DOHH2 (cell line): Measurements from ENCODE around the gene LGR6.

Source experiments
- H3F3A ChIP-seq: fragments of 200-600 bp; sonication (generic), shearing (Covaris generic); 2 replicates; pipeline ENCODE4 v1.6.0; 2016; ENCODE audit warnings: antibody characterized with exemption, mild to moderate bottlenecking; ENCODE audit not compliant: control insufficient read depth, insufficient read depth
- H3K27ac ChIP-seq: fragments of 200-600 bp; sonication (generic); 2 replicates; pipeline ENCODE4 v1.5.1; 2014; ENCODE audit warnings: low read depth, mild to moderate bottlenecking, low read length, moderate library complexity
- H3K27me3 ChIP-seq: fragments of 200-600 bp; sonication (generic); 2 replicates; pipeline ENCODE4 v1.6.1; 2014; ENCODE audit warnings: mild to moderate bottlenecking, low read length, mixed read lengths; ENCODE audit not compliant: control insufficient read depth
- H3K36me3 ChIP-seq: fragments of 200-600 bp; sonication (generic); 2 replicates; pipeline ENCODE4 v1.6.1; 2014; ENCODE audit warnings: mild to moderate bottlenecking, low read length, moderate library complexity, mixed read lengths; ENCODE audit not compliant: control insufficient read depth
- H3K4me1 ChIP-seq: fragments of 200-600 bp; sonication (generic); 2 replicates; pipeline ENCODE4 v1.6.1; 2014; ENCODE audit warnings: mild to moderate bottlenecking, low read length, mixed read lengths; ENCODE audit not compliant: control insufficient read depth
- H3K4me2 ChIP-seq: fragments of 200-600 bp; sonication (generic); 2 replicates; pipeline ENCODE4 v1.6.0; 2014; ENCODE audit warnings: mild to moderate bottlenecking, low read length, moderate library complexity
- H3K4me3 ChIP-seq: fragments of 200-600 bp; sonication (generic); 2 replicates; pipeline ENCODE4 v1.5.1; 2014; ENCODE audit warnings: mild to moderate bottlenecking, low read length, mixed read lengths
- H3K79me2 ChIP-seq: fragments of 200-600 bp; sonication (generic); 2 replicates; pipeline ENCODE4 v1.6.1; 2014; ENCODE audit warnings: mild to moderate bottlenecking, low read length, mixed read lengths; ENCODE audit not compliant: control insufficient read depth
- H3K9me2 ChIP-seq: fragments of 200-600 bp; sonication (generic); replicated peaks from 2 replicates; pipeline ENCODE4 v1.6.1; 2014; ENCODE audit warnings: mild to moderate bottlenecking, low read length, mixed read lengths; ENCODE audit not compliant: control insufficient read depth
- H3K9me3 ChIP-seq: fragments of 200-600 bp; sonication (generic); 2 replicates; pipeline ENCODE4 v1.6.1; 2014; ENCODE audit warnings: antibody characterized with exemption, low read length, mixed read lengths; ENCODE audit not compliant: control insufficient read depth, insufficient read depth
- H4K20me1 ChIP-seq: fragments of 200-600 bp; sonication (generic); 2 replicates; pipeline ENCODE4 v1.6.0; 2014; ENCODE audit warnings: low read depth, mild to moderate bottlenecking, antibody characterized with exemption, low read length, moderate library complexity; ENCODE audit not compliant: control insufficient read depth, insufficient read depth
- CTCF ChIP-seq: fragments of 200-600 bp; sonication (generic); IDR thresholded peaks from one replicate; pipeline ENCODE4 v1.5.1; 2014; ENCODE audit warnings: antibody characterized with exemption, mild to moderate bottlenecking, low read depth, low read length; ENCODE audit not compliant: poor library complexity, severe bottlenecking
- EZH2phosphoT487 ChIP-seq: fragments of 200-600 bp; sonication (generic); IDR thresholded peaks from 2 replicates; pipeline ENCODE4 v1.6.1; 2017; ENCODE audit warnings: borderline replicate concordance, mild to moderate bottlenecking, antibody characterized with exemption, low read length, moderate library complexity, mixed read lengths

The LGR6 gene

GRCh38 chr1:202292773-202293172 lies 99.2 kb downstream of the LGR6 start:
- no peak overlapping the region for H3K27ac ChIP-seq
- no peak overlapping the region for H3K4me2 ChIP-seq

DNA sequence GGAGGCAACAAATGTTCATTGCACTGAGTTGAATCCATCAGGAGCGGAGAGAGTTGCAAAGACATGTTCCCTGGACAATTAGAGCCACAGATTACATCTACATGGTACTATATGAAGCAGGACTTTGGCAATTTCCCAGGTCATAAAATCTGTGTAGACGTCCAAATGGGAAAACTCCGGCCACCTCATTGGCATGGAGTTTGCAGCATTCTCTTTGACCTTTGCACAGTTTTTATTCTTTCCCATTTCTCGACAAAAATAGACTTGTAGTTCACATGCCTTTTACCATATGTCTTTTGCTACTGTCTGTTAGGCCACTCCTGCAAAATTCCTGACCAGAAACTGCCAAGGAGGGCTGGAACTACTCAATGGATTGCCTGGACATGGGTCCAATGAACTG lies 100.0 kb downstream of the LGR6 start:
- TF ChIP-seq CTCF (no peak), EZH2phosphoT487 (no peak)
- H3K27ac ChIP-seq = no peak overlapping the region
- no peaks in the 10 kb centered on the region for H3K36me3 ChIP-seq
- H3K4me2 ChIP-seq = no peak overlapping the region
- no peak overlapping the region for H3K4me3 ChIP-seq
- no peaks in the 10 kb centered on the region for H3K9me3 ChIP-seq
- peaks cover 16% of the 10 kb centered on the region for H3K27me3 ChIP-seq
- H4K20me1 ChIP-seq = no peaks in the 10 kb centered on the region
- no peaks in the 10 kb centered on the region for H3F3A ChIP-seq
- H3K79me2 ChIP-seq = no peaks in the 10 kb centered on the region
- no peaks in the 10 kb centered on the region for H3K4me1 ChIP-seq
- no peaks in the 10 kb centered on the region for H3K9me2 ChIP-seq

More at GRCh38 chr1:202292773-202293172, 99.2 kb downstream of the LGR6 start:
- no peaks in the 10 kb centered on the region for H3K36me3 ChIP-seq
- no peaks in the 10 kb centered on the region for H3F3A ChIP-seq
- no peaks in the 10 kb centered on the region for H4K20me1 ChIP-seq
- no peaks in the 10 kb centered on the region for H3K9me2 ChIP-seq
- no peaks in the 10 kb centered on the region for H3K4me1 ChIP-seq
- H3K9me3 ChIP-seq = no peaks in the 10 kb centered on the region
- peaks cover 17% of the 10 kb centered on the region for H3K27me3 ChIP-seq
- TF ChIP-seq EZH2phosphoT487 = no peak
- no peak for TF ChIP-seq CTCF
- H3K79me2 ChIP-seq = no peaks in the 10 kb centered on the region
- no peak overlapping the region for H3K4me3 ChIP-seq

DNA sequence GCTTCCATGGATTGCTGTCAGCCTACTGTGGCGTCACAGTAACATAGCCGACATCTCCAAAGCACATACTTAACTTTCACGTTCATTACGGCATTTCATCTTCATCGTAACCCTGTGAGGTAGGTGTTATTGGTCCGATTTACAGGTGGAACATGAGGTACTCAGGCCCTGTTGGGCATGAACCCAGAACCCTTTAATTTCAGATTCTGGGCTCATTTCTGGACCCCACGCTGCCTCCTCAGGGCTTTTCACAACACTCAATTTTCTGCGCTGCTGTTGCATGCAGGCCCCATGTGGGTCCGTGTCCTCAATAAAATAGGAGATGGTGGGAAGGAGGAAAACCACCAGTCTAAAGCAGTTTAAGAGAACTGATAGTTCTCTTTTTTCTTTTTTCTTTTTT lies 108.6 kb downstream of the LGR6 start:
- no peaks in the 10 kb centered on the region for H3K9me2 ChIP-seq
- H3K27me3 ChIP-seq = peaks cover 3% of the 10 kb centered on the region; the same call in 1 of the 2 replicates

More for the DNA sequence above, 108.6 kb downstream of the LGR6 start:
- no peaks in the 10 kb centered on the region for H3F3A ChIP-seq
- no peak overlapping the region for H3K4me2 ChIP-seq
- H3K4me1 ChIP-seq = no peaks in the 10 kb centered on the region
- no peak for TF ChIP-seq CTCF
- no peak for TF ChIP-seq EZH2phosphoT487
- H3K27ac ChIP-seq = no peak overlapping the region
- no peaks in the 10 kb centered on the region for H3K36me3 ChIP-seq
- H3K79me2 ChIP-seq = no peaks in the 10 kb centered on the region
- H3K4me3 ChIP-seq = no peak overlapping the region
- no peaks in the 10 kb centered on the region for H3K9me3 ChIP-seq
- H4K20me1 ChIP-seq = no peaks in the 10 kb centered on the region
